OCI-LY1 (cell line): ENCODE data around the gene CERK.

Experiments used
- H2AFZ ChIP-seq: fragments of 200-600 bp; sonication (generic), shearing (Covaris generic); 2 replicates; pipeline ENCODE4 v1.6.0; 2014; ENCODE audit warnings: antibody characterized with exemption, mild to moderate bottlenecking, low read length
- H3F3A ChIP-seq: fragments of 200-600 bp; sonication (generic), shearing (Covaris generic); 2 replicates; pipeline ENCODE4 v1.6.0; 2014; ENCODE audit warnings: mild to moderate bottlenecking, antibody characterized with exemption, low read length, moderate library complexity; ENCODE audit not compliant: insufficient read depth
- H3K27ac ChIP-seq: fragments of 200-600 bp; sonication (generic); 2 replicates; pipeline ENCODE4 v1.5.1; 2014; ENCODE audit warnings: low read length, mixed run types, mild to moderate bottlenecking, low read depth; ENCODE audit not compliant: poor library complexity, severe bottlenecking
- H3K27me3 ChIP-seq: fragments of 200-600 bp; sonication (generic); 2 replicates; pipeline ENCODE4 v1.6.0; 2014; ENCODE audit warnings: antibody characterized with exemption, mild to moderate bottlenecking, low read length, moderate library complexity; ENCODE audit not compliant: insufficient read depth
- H3K36me3 ChIP-seq: fragments of 200-600 bp; sonication (generic); 2 replicates; pipeline ENCODE4 v1.6.1; 2014; ENCODE audit warnings: mild to moderate bottlenecking, antibody characterized with exemption, low read length, moderate library complexity, mixed read lengths; ENCODE audit not compliant: insufficient read depth
- H3K4me1 ChIP-seq: fragments of 200-600 bp; sonication (generic); 2 replicates; pipeline ENCODE4 v1.5.1; 2014; ENCODE audit warnings: mild to moderate bottlenecking, low read length, moderate library complexity; ENCODE audit not compliant: insufficient read depth, severe bottlenecking
- H3K4me2 ChIP-seq: fragments of 200-600 bp; sonication (generic), shearing (Covaris generic); 2 replicates; pipeline ENCODE4 v1.6.1; 2014; ENCODE audit warnings: low read length
- H3K4me3 ChIP-seq: fragments of 200-600 bp; sonication (generic); 2 replicates; pipeline ENCODE4 v1.5.1; 2014; ENCODE audit warnings: low read length, low read depth, mild to moderate bottlenecking, mixed read lengths; ENCODE audit not compliant: poor library complexity, severe bottlenecking
- H3K79me2 ChIP-seq: fragments of 200-600 bp; shearing (Covaris generic); 2 replicates; pipeline ENCODE4 v1.6.1; 2016; ENCODE audit warnings: mixed run types, low read length, mixed read lengths; ENCODE audit not compliant: insufficient read depth
- H3K9ac ChIP-seq: fragments of 200-600 bp; sonication (generic), shearing (Covaris generic); 2 replicates; pipeline ENCODE4 v1.6.1; 2014; ENCODE audit warnings: mild to moderate bottlenecking, low read length, mixed read lengths
- H3K9me2 ChIP-seq: fragments of 200-600 bp; sonication (generic), shearing (Covaris generic); 2 replicates; pipeline ENCODE4 v1.6.1; 2014; ENCODE audit warnings: low read depth, mild to moderate bottlenecking, low read length, mixed read lengths
- H3K9me3 ChIP-seq: fragments of 200-600 bp; shearing (Covaris generic); 2 replicates; pipeline ENCODE4 v1.6.1; 2014; ENCODE audit warnings: low read length, mixed read lengths
- H4K20me1 ChIP-seq: fragments of 200-600 bp; sonication (generic), shearing (Covaris generic); 2 replicates; pipeline ENCODE4 v1.6.0; 2016; ENCODE audit warnings: mild to moderate bottlenecking, low read length; ENCODE audit not compliant: insufficient read depth
- EZH2 ChIP-seq: fragments of 200-600 bp; sonication (generic), shearing (Covaris generic); IDR thresholded peaks from 2 replicates; pipeline ENCODE4 v1.8.0; 2017; ENCODE audit warnings: borderline replicate concordance, mixed run types, mild to moderate bottlenecking, antibody characterized with exemption, low read length, moderate library complexity, mixed read lengths
- TF ChIP-seq, protein P1 (sequence below): fragments of 200-600 bp; sonication (generic), shearing (Covaris generic); IDR thresholded peaks from 2 replicates; pipeline ENCODE4 v1.5.1; 2017; ENCODE audit warnings: mild to moderate bottlenecking, antibody characterized with exemption, low read length, moderate library complexity, mixed read lengths

CERK gene

GRCh38 chr22:46731246-46732040, 6.6 kb downstream of the CERK start:
- Histone ChIP-seq H3K27me3 (no peaks in the 10 kb centered on the region), H4K20me1 (no peaks in the 10 kb centered on the region), H3K27ac (peak overlapping the region; percentile 96), H3K79me2 (peaks cover 41% of the 10 kb centered on the region), H3K36me3 (peaks cover 19% of the 10 kb centered on the region), H3K9ac (peak overlapping the region; percentile 65), H3K9me2 (no peaks in the 10 kb centered on the region), H3F3A (no peaks in the 10 kb centered on the region; the same call in 1 of the 2 replicates), H3K4me1 (peaks cover 100% of the 10 kb centered on the region), H3K9me3 (no peaks in the 10 kb centered on the region), H3K4me3 (peak overlapping the region; percentile 23), H3K4me2 (peak overlapping the region; percentile 68), H2AFZ (no peak overlapping the region)
- TF ChIP-seq, protein P1, sequence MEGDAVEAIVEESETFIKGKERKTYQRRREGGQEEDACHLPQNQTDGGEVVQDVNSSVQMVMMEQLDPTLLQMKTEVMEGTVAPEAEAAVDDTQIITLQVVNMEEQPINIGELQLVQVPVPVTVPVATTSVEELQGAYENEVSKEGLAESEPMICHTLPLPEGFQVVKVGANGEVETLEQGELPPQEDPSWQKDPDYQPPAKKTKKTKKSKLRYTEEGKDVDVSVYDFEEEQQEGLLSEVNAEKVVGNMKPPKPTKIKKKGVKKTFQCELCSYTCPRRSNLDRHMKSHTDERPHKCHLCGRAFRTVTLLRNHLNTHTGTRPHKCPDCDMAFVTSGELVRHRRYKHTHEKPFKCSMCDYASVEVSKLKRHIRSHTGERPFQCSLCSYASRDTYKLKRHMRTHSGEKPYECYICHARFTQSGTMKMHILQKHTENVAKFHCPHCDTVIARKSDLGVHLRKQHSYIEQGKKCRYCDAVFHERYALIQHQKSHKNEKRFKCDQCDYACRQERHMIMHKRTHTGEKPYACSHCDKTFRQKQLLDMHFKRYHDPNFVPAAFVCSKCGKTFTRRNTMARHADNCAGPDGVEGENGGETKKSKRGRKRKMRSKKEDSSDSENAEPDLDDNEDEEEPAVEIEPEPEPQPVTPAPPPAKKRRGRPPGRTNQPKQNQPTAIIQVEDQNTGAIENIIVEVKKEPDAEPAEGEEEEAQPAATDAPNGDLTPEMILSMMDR, result no peak
- no peak for TF ChIP-seq EZH2

- H3K9me2 ChIP-seq, result no peaks in the 10 kb centered on the region
- H3K27ac ChIP-seq, result peak overlapping the region; percentile 96
- peaks cover 39% of the 10 kb centered on the region for H3K79me2 ChIP-seq
Observed at GRCh38 chr22:46730568-46731245, 7.3 kb downstream of the CERK start.

GRCh38 chr22:46728470-46728869, 9.6 kb downstream of the CERK start:
- Histone ChIP-seq H3K9me3 (no peaks in the 10 kb centered on the region), H3K36me3 (peaks cover 43% of the 10 kb centered on the region), H3K4me1 (peaks cover 74% of the 10 kb centered on the region), H3K79me2 (peaks cover 35% of the 10 kb centered on the region), H3K9me2 (no peaks in the 10 kb centered on the region), H3K27ac (peak overlapping the region; percentile 72), H3K27me3 (no peaks in the 10 kb centered on the region), H4K20me1 (no peaks in the 10 kb centered on the region), H3K9ac (no peak overlapping the region; the same call in 1 of the 2 replicates), H3K4me2 (peak overlapping the region; percentile 14; the same call in 1 of the 2 replicates), H3F3A (no peaks in the 10 kb centered on the region), H3K4me3 (no peak overlapping the region), H2AFZ (no peak overlapping the region)
- TF ChIP-seq, protein P1, result no peak
- no peak for TF ChIP-seq EZH2

More at GRCh38 chr22:46730568-46731245, 7.3 kb downstream of the CERK start:
- no peaks in the 10 kb centered on the region for H3K9me3 ChIP-seq
- peak overlapping the region; percentile 68 for H3K4me2 ChIP-seq
- H3K36me3 ChIP-seq, result peaks cover 27% of the 10 kb centered on the region
- no peaks in the 10 kb centered on the region; the same call in 1 of the 2 replicates for H3F3A ChIP-seq
- no peaks in the 10 kb centered on the region for H4K20me1 ChIP-seq
- H3K4me3 ChIP-seq, result peak overlapping the region; percentile 23
- TF ChIP-seq, protein P1, result no peak
- TF ChIP-seq EZH2, result no peak
- no peaks in the 10 kb centered on the region for H3K27me3 ChIP-seq
- peaks cover 97% of the 10 kb centered on the region for H3K4me1 ChIP-seq
- peak overlapping the region; percentile 65; the same call in 1 of the 2 replicates for H3K9ac ChIP-seq
- no peak overlapping the region for H2AFZ ChIP-seq
